Ovary (tissue), 9 donors: ENCODE data around the gene MYBPC1. TPM values are rescaled to one million over a fixed set of nuclear protein-coding genes. Genes with fewer than 3 reads are reported as not detected.

ENCODE experiments used
- DNase-seq, 5 donors: peaks; one replicate each; pipeline ENCODE4 v3.0.0-alpha.2; 2019 to 2020
- H3K27ac ChIP-seq, 2 donors: fragments of 200-600 bp; one replicate each; pipeline versions ENCODE4 v1.5.1 to v1.8.0; 2019 to 2022
- H3K27me3 ChIP-seq: fragments of 200-600 bp; one replicate; pipeline ENCODE4 v1.8.0; 2022
- H3K36me3 ChIP-seq: fragments of 200-600 bp; sonication (generic); one replicate; pipeline ENCODE4 v1.5.1; 2019
- H3K4me1 ChIP-seq: one replicate; pipeline ENCODE4 v1.8.1; 2013; ENCODE audit warnings: mild to moderate bottlenecking, moderate library complexity; ENCODE audit not compliant: insufficient read depth
- H3K4me3 ChIP-seq: fragments of 200-600 bp; sonication (generic); one replicate; pipeline ENCODE4 v1.5.1; 2017
- H3K9me3 ChIP-seq, 2 donors: fragments of 200-600 bp in 1 of 2; sonication (generic) in 1 of 2; one replicate each; pipeline versions ENCODE4 v1.5.1 to v1.8.1; 2013 to 2019; ENCODE audit warnings: mild to moderate bottlenecking in 1 of 2, moderate library complexity in 1 of 2
- CTCF ChIP-seq, 3 donors: fragments of 450-650 bp in 2 of 3; fragments of 200-600 bp in 1 of 3; IDR thresholded peaks; one replicate each; pipeline versions ENCODE4 v1.5.1 to v1.8.0; 2016 to 2022; ENCODE audit warnings: antibody characterized with exemption in 3 of 3, mild to moderate bottlenecking in 1 of 3
- EP300 ChIP-seq: sonication (generic); formaldehyde crosslinking; IDR thresholded peaks from one replicate; pipeline ENCODE4 v1.6.1; 2017; ENCODE audit warnings: antibody characterized with exemption
- POLR2A ChIP-seq: fragments of 450-650 bp; IDR thresholded peaks from one replicate; pipeline ENCODE4 v1.6.1; 2017; ENCODE audit warnings: antibody characterized with exemption, mild to moderate bottlenecking, moderate library complexity
- WGBS, 3 donors: extraction: QIAGEN DNeasy Blood & Tissue Kit in 1 of 3; methylation state at CpG; one replicate each; pipeline versions ENCODE4 v1.1.5 to v1.1.7; 2013 to 2017; 5-methylcytosine and 5-hydroxymethylcytosine counted together
- intact Hi-C, 4 donors: fragments of 100-400 bp; cut with DNase I; formaldehyde crosslinking; loops; one replicate each; pipeline versions ENCODE4 v1.11.0 to v1.15.1; 2022 to 2023
- polyA plus RNA-seq, 2 donors: library from polyadenylated mRNA; stranded (reverse); fragments of 200-250 nt in 1 of 2; fragments of 350-450 nt in 1 of 2; fragmentation: Illumina TruSeq in 1 of 2; extraction: RNeasy Lipid Tissue Mini Kit (QIAGEN cat#74804) in 1 of 2; gene quantifications; one replicate each; pipeline ENCODE4 v1.2.3, GENCODE V29; 2013 to 2014
- total RNA-seq, 7 donors: library from RNA; depleted of rRNA in 2 of 7; stranded (reverse); fragments of >200 nt in 2 of 7; fragmentation: NEBNext Ultra II Directional in 3 of 7; extraction: Animal tissue kit (Norgen Biotek cat#: 25700) in 3 of 7; gene quantifications; one replicate each; pipeline versions ENCODE4 v1.1.0 to v1.2.4, GENCODE V29; 2016 to 2023
- donor health status: DM: no; HTN: no; CAD: no; lungs with moderate emphysema.
- donor health status: DM: no; HTN: no; CAD: no.
- donor health status: Bipolar disorder and iron deficiency.
- donor health status: DM: yes; HTN: yes; CAD: no.
- donor health status: DM: no; HTN: no; CAD: no.
- donor health status: DM: yes; HTN: yes; CAD: no.

MYBPC1 gene
- total and polyA plus RNA-seq, 9 donors = 0.18 to 2.2 (median 0.92) TPM; not detected in 4

GRCh38 chr12:101609198-101609597 is 14.4 kb downstream of the MYBPC1 start:
- no peak for TF ChIP-seq CTCF (IDR thresholded peaks at IDR 0.05)
- no peak for TF ChIP-seq EP300
- TF ChIP-seq POLR2A = no peak
- Histone ChIP-seq H3K9me3 (no peaks in the 10 kb centered on the region), H3K4me3 (no peak overlapping the region), H3K27ac (no peak overlapping the region), H3K36me3 (no peaks in the 10 kb centered on the region), H3K27me3 (no peaks in the 10 kb centered on the region), H3K4me1 (no peaks in the 10 kb centered on the region)
- intact Hi-C loops = no loop called here
- 86 to 89% (median 87%) methylated on average over 4 of the region's 4 CpGs for WGBS, 3 donors
- no peak for DNase-seq

- H3K27me3 ChIP-seq = no peaks in the 10 kb centered on the region
- H3K36me3 ChIP-seq = no peaks in the 10 kb centered on the region
- intact Hi-C loops = no loop called here
- no peak overlapping the region for H3K27ac ChIP-seq
- H3K9me3 ChIP-seq = no peaks in the 10 kb centered on the region
- no peak for DNase-seq
- H3K4me3 ChIP-seq = no peak overlapping the region
- no peaks in the 10 kb centered on the region for H3K4me1 ChIP-seq
- TF ChIP-seq EP300 = no peak
- no peak for TF ChIP-seq POLR2A
- TF ChIP-seq CTCF (IDR thresholded peaks at IDR 0.05) = no peak
- 75 to 87% (median 78%) methylated on average over 7 of the region's 7 CpGs for WGBS, 3 donors
These were observed 17.6 kb downstream of the MYBPC1 start for GRCh38 chr12:101612160-101612916.

- H3K4me3 ChIP-seq = no peak overlapping the region
- intact Hi-C loops = no loop called here
- no peaks in the 10 kb centered on the region for H3K36me3 ChIP-seq
- no peaks in the 10 kb centered on the region for H3K27me3 ChIP-seq
- H3K4me1 ChIP-seq = no peaks in the 10 kb centered on the region
- no peak for DNase-seq
- no peak overlapping the region for H3K27ac ChIP-seq
- WGBS, 3 donors = 39 to 47% (median 40%) methylated on average over 4 of the region's 4 CpGs
- H3K9me3 ChIP-seq = no peaks in the 10 kb centered on the region
- TF ChIP-seq POLR2A = no peak
- no peak for TF ChIP-seq EP300
- TF ChIP-seq CTCF (IDR thresholded peaks at IDR 0.05) = no peak
These were observed 21.3 kb downstream of the MYBPC1 start for GRCh38 chr12:101616027-101616494.

- H3K27ac ChIP-seq = no peak overlapping the region
- no peaks in the 10 kb centered on the region for H3K27me3 ChIP-seq
- no peak for DNase-seq
- TF ChIP-seq EP300 (no peak), POLR2A (no peak), CTCF (IDR thresholded peaks at IDR 0.05) (no peak)
- no peaks in the 10 kb centered on the region for H3K9me3 ChIP-seq
- no peaks in the 10 kb centered on the region for H3K4me1 ChIP-seq
- H3K36me3 ChIP-seq = no peaks in the 10 kb centered on the region
- no peak overlapping the region for H3K4me3 ChIP-seq
- 78 to 85% (median 85%) methylated on average over 2 of the region's 2 CpGs for WGBS, 3 donors
- intact Hi-C loops = no loop called here
These were observed 24.4 kb downstream of the MYBPC1 start for GRCh38 chr12:101619026-101619786.
